K562 treated with DMSO at 1 percent for 48 hours (cell line): ENCODE data around the gene LHX4. TPM values are rescaled to one million over a fixed set of nuclear protein-coding genes. Genes with fewer than 3 reads are reported as not detected.

Experiments used
- total RNA-seq: library from RNA; unstranded; fragments of 300-600 nt; gene quantifications from 2 replicates; pipeline ENCODE4 v1.2.3, GENCODE V29; 2022; ENCODE audit warnings: low replicate concordance; ENCODE audit errors: extremely low read depth

Gene LHX4
- not detected in 2 replicates for total RNA-seq

DNA sequence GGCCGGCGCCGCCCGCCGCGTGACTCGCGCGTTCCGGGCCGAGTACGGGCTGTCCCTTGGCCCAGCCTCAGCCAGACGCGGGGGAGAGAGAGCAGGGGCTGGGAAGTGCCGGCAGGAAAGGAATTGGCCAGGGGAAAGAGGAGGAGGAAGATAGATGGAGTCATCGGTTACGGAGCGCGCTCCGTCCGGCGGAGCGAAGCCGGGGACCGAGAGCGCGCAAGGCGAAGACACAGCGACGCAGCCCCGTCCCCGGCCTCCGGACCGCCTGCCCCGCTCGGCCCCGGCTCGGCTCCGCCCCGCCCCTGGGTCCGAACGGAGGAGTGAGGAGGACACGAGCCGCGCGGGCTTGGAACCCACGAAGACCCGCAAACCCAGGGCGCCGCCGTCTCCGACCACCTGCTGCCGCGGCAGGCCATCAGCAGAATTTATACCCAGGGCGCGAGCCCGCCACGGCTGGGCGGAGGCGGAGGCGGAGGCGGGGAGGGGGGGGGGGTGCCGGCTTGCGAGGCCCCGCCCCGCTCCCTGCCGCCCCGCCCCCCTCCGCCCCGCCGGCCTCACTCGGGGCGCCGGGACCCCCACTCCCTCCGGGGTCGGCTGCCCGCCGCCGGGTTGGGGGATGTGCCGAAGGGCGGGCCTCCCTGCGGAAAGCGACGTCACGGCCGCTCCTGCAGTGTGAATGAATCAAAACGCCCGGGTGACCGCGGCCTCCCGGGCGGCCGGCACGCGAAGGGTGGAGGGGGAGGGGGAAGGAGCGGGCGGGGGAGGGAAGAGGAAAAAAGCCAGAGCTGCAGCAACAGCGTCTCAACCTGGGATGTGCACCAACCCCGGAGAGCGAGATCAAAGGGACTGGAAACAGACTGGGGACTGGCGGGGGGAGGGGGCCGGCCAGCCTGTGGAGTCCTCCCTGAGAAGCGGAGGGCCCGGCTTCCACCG lies at the start of gene LHX4:
TSS of gene LHX4 (plus strand) at position 782 of the 933 bp plus-strand sequence. CDS start 266 bp downstream, outside the sequence.

Other genes with a start within 250 kb of the LHX4 start
- gene QSOX1, start 75.4 kb upstream of the LHX4 start, total RNA-seq: not detected in 2 replicates